GM12878 (cell line): Measurements from ENCODE around the gene LHX6. TPM values are rescaled to one million over a fixed set of nuclear protein-coding genes. Genes with fewer than 3 reads are reported as not detected.
A peak's percentile ranks its signal among the peaks of the same experiment; 100 is the strongest.

Experiments used
- ASH2L ChIP-seq: fragments of 300-600, 200-600 bp; sonication (generic); IDR thresholded peaks from 2 replicates; pipeline ENCODE4 v1.6.1; 2017; ENCODE audit warnings: low read depth, mild to moderate bottlenecking, borderline replicate concordance
- CBX3 ChIP-seq: fragments of 200-600 bp; sonication (generic); IDR thresholded peaks from 2 replicates; pipeline ENCODE4 v1.6.1; 2016; ENCODE audit warnings: low read depth, borderline replicate concordance
- CBX5 ChIP-seq: sonication (generic); IDR thresholded peaks from 2 replicates; pipeline ENCODE4 v1.6.1; 2016; ENCODE audit warnings: low read depth, moderate library complexity, mild to moderate bottlenecking, inconsistent platforms
- CREM ChIP-seq: IDR thresholded peaks from 2 replicates; pipeline ENCODE4 v1.6.1; 2014; ENCODE audit warnings: antibody characterized with exemption, low read depth
- DPF2 ChIP-seq: fragments of 450-650 bp; IDR thresholded peaks from 2 replicates; pipeline ENCODE4 v1.6.1; 2017; ENCODE audit warnings: mild to moderate bottlenecking
- EED ChIP-seq: sonication (generic); IDR thresholded peaks from 2 replicates; pipeline ENCODE4 v1.6.1; 2016; ENCODE audit warnings: antibody characterized with exemption, low read depth
- EGR1 ChIP-seq, 2 experiments: IDR thresholded peaks; 1 replicate in 1 of 2; 2 replicates in 1 of 2; pipeline ENCODE4 v1.6.1; 2011 to 2012; ENCODE audit warnings: low read depth in 2 of 2, low read length in 2 of 2, borderline replicate concordance in 1 of 2, mild to moderate bottlenecking in 1 of 2, moderate library complexity in 1 of 2
- HCFC1 ChIP-seq: fragments of 150-350 bp; IDR thresholded peaks from 2 replicates; pipeline ENCODE4 v1.6.1; 2014; ENCODE audit warnings: low read length
- HDAC6 ChIP-seq: fragments of 200-600 bp; sonication (generic); IDR thresholded peaks from one replicate; pipeline ENCODE4 v1.8.0; 2017; ENCODE audit warnings: antibody characterized with exemption; ENCODE audit not compliant: unreplicated experiment
- JUND ChIP-seq: IDR thresholded peaks from 2 replicates; pipeline ENCODE4 v1.6.1; 2012; ENCODE audit warnings: low read depth, mild to moderate bottlenecking, low read length, improper control_type of control experiment, moderate library complexity
- KDM1A ChIP-seq: fragments of 200-600 bp; sonication (generic); IDR thresholded peaks from 2 replicates; pipeline ENCODE4 v1.6.1; 2016; ENCODE audit warnings: borderline replicate concordance
- MTA2 ChIP-seq: fragments of 450-650 bp; IDR thresholded peaks from 2 replicates; pipeline ENCODE4 v1.6.1; 2016; ENCODE audit warnings: low read depth, mild to moderate bottlenecking, moderate library complexity
- NFXL1 ChIP-seq: fragments of 450-650 bp; IDR thresholded peaks from 2 replicates; pipeline ENCODE4 v1.6.1; 2017; ENCODE audit warnings: antibody characterized with exemption, mild to moderate bottlenecking, borderline replicate concordance
- NFYA ChIP-seq: IDR thresholded peaks from 2 replicates; pipeline ENCODE4 v1.6.1; 2011; ENCODE audit warnings: low read depth, mild to moderate bottlenecking, low read length, improper control_type of control experiment, borderline replicate concordance
- NRF1 ChIP-seq: conservative IDR thresholded peaks from 2 replicates; pipeline ENCODE4 v1.6.1; 2011; ENCODE audit warnings: mild to moderate bottlenecking, low read depth, low read length, improper control_type of control experiment
- PAX5 ChIP-seq: IDR thresholded peaks from 2 replicates; pipeline ENCODE4 v1.6.1; 2011; ENCODE audit warnings: low read depth, low read length, borderline replicate concordance
- SMARCA5 ChIP-seq: fragments of 450-650 bp; IDR thresholded peaks from 2 replicates; pipeline ENCODE4 v1.6.1; 2017; ENCODE audit warnings: mild to moderate bottlenecking
- SPI1 ChIP-seq: IDR thresholded peaks from 2 replicates; pipeline ENCODE4 v1.6.1; 2011; ENCODE audit warnings: low read depth, mild to moderate bottlenecking, low read length, moderate library complexity, borderline replicate concordance; ENCODE audit not compliant: insufficient read depth
- SRF ChIP-seq, 2 experiments: IDR thresholded peaks; 2 replicates each; pipeline ENCODE4 v1.6.1; 2011; ENCODE audit warnings: low read depth in 2 of 2, low read length in 2 of 2, mild to moderate bottlenecking in 1 of 2, moderate library complexity in 1 of 2
- STAT3 ChIP-seq: IDR thresholded peaks from 2 replicates; pipeline ENCODE4 v1.6.1; 2011; ENCODE audit warnings: low read depth, low read length, improper control_type of control experiment
- TAF1 ChIP-seq: IDR thresholded peaks from 2 replicates; pipeline ENCODE4 v1.6.1; 2011; ENCODE audit warnings: mild to moderate bottlenecking, low read depth, low read length, borderline replicate concordance
- TCF12 ChIP-seq: IDR thresholded peaks from 2 replicates; pipeline ENCODE4 v1.6.1; 2011; ENCODE audit warnings: low read depth, mild to moderate bottlenecking, low read length
- TCF3 ChIP-seq: IDR thresholded peaks from 2 replicates; pipeline ENCODE4 v1.6.1; 2012; ENCODE audit warnings: low read depth, mild to moderate bottlenecking, low read length, borderline replicate concordance; ENCODE audit not compliant: insufficient read depth
- WRNIP1 ChIP-seq: IDR thresholded peaks from 2 replicates; pipeline ENCODE4 v1.6.1; 2011; ENCODE audit warnings: low read depth, low read length, improper control_type of control experiment, borderline replicate concordance
- polyA plus RNA-seq, 11 experiments: library from polyadenylated mRNA; depleted of rRNA in 4 of 11; unstranded in 6 of 11; stranded (reverse) in 5 of 11; fragments of >200 nt; fragmentation: Nextera tagmentation in 4 of 11; fragmentation: Illumina TruSeq in 1 of 11; extraction: Ambion mirVana in 4 of 11; extraction: Trizol in 1 of 11; gene quantifications; 1 replicate in 1 of 11; 2 replicates in 10 of 11; pipeline versions ENCODE4 v1.2.1 to v1.2.3, GENCODE V29; 2011 to 2016; ENCODE audit warnings: inconsistent platforms in 2 of 11, missing spikeins in 2 of 11, low read depth in 1 of 11
- total RNA-seq, 4 experiments: library from RNA; depleted of rRNA in 3 of 4; stranded (reverse); fragments of >200 nt in 3 of 4; fragmentation: Illumina TruSeq in 1 of 4; extraction: Trizol in 1 of 4; gene quantifications; 2 replicates each; pipeline versions ENCODE4 v1.2.1 to v1.2.3, GENCODE V29; 2013 to 2021
- TF ChIP-seq, protein P1 (sequence below): IDR thresholded peaks from 2 replicates; pipeline ENCODE4 v1.6.1; 2012; ENCODE audit warnings: low read depth, low read length, improper control_type of control experiment
- TF ChIP-seq, protein P2 (sequence below): fragments of 450-650 bp; IDR thresholded peaks from 2 replicates; pipeline ENCODE4 v1.6.1; 2016; ENCODE audit warnings: mild to moderate bottlenecking
- TF ChIP-seq, protein P3 (sequence below): IDR thresholded peaks from 2 replicates; pipeline ENCODE4 v1.6.1; 2012; ENCODE audit warnings: mild to moderate bottlenecking, low read depth, low read length

LHX6 gene
- total and polyA plus RNA-seq, 10 of the 15 experiments (the other 5 are each of a cell fraction or from before 2014, with no cell fraction given), result not detected

DNA sequence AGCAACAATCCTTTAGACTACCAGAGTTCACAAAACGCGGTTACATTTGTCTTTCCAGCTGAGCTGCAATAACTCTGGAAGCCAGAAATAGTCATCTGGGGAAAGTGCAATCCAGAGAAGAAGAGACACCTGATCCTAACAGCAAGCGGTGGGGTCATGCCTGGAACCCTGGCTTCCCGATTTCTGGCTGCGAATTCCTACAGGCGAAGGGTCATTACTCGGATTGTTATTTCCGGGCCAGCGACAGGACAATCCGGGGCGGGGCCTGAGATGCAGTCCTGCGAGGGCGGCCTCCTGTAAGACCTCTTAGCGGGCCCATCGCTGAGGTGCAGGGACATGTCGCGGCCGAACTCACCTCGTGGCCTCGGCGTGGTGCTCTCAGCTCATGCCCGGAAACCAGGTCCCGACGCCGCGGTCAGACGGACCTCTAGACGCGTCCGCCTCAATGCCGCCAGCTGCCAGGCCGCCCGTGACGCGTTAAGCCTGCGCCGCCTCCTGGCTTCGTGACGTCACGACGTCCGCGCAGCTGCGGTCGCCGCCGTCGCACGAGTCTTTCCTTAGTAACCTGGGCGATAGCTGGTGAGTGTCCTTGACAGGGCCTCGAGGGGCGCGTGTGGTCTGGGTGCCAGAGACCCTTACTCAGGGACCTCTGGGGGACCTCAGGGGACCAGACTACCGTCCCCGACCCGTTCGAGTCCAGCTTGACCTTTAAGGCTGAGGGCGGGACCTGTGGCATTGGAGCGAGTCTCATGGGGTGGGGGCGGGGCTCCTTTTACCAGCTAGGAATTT lies 35.8 kb upstream of the LHX6 start, which contains the start of the genes MRRF and RBM18 (continued):
- TF ChIP-seq ASH2L (no peak), CREM (peak; percentile 100), STAT3 (no peak), SPI1 (no peak), EGR1 (IDR thresholded peaks at IDR 0.05; ENCODE audit: borderline replicate concordance in 1 of 2, low read depth in 2 of 2, low read length in 2 of 2) (peak in 1 of 2 experiments; percentile 89; a peak in 1 of 3 replicates), TCF12 (peak; percentile 84), CBX3 (no peak), TAF1 (peak; percentile 73; the same call in 1 of the 2 replicates), MTA2 (no peak), PAX5 (peak; percentile 70), JUND (no peak), SMARCA5 (no peak), TCF3 (peak; percentile 96), EED (no peak), CBX5 (no peak), WRNIP1 (no peak), HCFC1 (peak; percentile 69), SRF (IDR thresholded peaks at IDR 0.05; ENCODE audit: low read depth in 2 of 2, low read length in 2 of 2) (peak; percentile 12 to 75; a peak in 3 of 4 replicates), KDM1A (no peak), NFXL1 (no peak), HDAC6 (no peak), NFYA (no peak), NRF1 (no peak), DPF2 (peak; percentile 77)
- TF ChIP-seq, protein P1, sequence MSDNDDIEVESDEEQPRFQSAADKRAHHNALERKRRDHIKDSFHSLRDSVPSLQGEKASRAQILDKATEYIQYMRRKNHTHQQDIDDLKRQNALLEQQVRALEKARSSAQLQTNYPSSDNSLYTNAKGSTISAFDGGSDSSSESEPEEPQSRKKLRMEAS, result peak; percentile 79
- TF ChIP-seq, protein P2, sequence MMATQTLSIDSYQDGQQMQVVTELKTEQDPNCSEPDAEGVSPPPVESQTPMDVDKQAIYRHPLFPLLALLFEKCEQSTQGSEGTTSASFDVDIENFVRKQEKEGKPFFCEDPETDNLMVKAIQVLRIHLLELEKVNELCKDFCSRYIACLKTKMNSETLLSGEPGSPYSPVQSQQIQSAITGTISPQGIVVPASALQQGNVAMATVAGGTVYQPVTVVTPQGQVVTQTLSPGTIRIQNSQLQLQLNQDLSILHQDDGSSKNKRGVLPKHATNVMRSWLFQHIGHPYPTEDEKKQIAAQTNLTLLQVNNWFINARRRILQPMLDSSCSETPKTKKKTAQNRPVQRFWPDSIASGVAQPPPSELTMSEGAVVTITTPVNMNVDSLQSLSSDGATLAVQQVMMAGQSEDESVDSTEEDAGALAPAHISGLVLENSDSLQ, result peak; percentile 68; the same call in 1 of the 2 replicates
- TF ChIP-seq, protein P3, sequence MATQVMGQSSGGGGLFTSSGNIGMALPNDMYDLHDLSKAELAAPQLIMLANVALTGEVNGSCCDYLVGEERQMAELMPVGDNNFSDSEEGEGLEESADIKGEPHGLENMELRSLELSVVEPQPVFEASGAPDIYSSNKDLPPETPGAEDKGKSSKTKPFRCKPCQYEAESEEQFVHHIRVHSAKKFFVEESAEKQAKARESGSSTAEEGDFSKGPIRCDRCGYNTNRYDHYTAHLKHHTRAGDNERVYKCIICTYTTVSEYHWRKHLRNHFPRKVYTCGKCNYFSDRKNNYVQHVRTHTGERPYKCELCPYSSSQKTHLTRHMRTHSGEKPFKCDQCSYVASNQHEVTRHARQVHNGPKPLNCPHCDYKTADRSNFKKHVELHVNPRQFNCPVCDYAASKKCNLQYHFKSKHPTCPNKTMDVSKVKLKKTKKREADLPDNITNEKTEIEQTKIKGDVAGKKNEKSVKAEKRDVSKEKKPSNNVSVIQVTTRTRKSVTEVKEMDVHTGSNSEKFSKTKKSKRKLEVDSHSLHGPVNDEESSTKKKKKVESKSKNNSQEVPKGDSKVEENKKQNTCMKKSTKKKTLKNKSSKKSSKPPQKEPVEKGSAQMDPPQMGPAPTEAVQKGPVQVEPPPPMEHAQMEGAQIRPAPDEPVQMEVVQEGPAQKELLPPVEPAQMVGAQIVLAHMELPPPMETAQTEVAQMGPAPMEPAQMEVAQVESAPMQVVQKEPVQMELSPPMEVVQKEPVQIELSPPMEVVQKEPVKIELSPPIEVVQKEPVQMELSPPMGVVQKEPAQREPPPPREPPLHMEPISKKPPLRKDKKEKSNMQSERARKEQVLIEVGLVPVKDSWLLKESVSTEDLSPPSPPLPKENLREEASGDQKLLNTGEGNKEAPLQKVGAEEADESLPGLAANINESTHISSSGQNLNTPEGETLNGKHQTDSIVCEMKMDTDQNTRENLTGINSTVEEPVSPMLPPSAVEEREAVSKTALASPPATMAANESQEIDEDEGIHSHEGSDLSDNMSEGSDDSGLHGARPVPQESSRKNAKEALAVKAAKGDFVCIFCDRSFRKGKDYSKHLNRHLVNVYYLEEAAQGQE, result no peak
